ENCODE data around the gene NOCT.

The NOCT gene

DNA sequence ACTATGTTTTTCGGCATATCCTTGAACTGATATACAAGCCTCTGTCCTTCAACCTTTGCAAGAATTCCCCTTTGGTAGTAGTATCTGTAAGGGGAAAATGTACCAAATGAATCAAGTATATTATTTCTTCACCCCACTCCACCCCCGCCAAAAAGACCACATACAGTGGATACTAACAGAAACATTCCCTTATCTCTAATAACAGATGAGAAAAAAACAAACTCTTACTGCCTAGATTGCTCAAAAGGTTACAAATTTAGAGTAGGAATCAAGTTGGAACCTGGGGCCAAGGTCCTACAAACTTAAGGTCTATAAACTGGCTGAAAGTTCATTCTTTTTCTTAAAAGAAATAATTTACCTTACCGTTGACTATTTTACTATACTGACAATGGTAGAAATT is 45.0 kb downstream of the NOCT start:
- Histone ChIP-seq H3K36me3 (ENCODE audit: control insufficient read depth, insufficient read depth, low read length) (peaks cover 7% of the 10 kb centered on the region), H3K27me3 (replicated peaks; ENCODE audit: control insufficient read depth, insufficient read depth, low read length) (no peaks in the 10 kb centered on the region), H3K4me3 (replicated peaks; ENCODE audit: low read depth, low read length) (no peak overlapping the region)
- TF ChIP-seq, protein P1, sequence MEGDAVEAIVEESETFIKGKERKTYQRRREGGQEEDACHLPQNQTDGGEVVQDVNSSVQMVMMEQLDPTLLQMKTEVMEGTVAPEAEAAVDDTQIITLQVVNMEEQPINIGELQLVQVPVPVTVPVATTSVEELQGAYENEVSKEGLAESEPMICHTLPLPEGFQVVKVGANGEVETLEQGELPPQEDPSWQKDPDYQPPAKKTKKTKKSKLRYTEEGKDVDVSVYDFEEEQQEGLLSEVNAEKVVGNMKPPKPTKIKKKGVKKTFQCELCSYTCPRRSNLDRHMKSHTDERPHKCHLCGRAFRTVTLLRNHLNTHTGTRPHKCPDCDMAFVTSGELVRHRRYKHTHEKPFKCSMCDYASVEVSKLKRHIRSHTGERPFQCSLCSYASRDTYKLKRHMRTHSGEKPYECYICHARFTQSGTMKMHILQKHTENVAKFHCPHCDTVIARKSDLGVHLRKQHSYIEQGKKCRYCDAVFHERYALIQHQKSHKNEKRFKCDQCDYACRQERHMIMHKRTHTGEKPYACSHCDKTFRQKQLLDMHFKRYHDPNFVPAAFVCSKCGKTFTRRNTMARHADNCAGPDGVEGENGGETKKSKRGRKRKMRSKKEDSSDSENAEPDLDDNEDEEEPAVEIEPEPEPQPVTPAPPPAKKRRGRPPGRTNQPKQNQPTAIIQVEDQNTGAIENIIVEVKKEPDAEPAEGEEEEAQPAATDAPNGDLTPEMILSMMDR (IDR thresholded peaks at IDR 0.05; ENCODE audit: insufficient read depth, low read length, poor library complexity, severe bottlenecking), result no peak
- no peak for DNase-seq (ENCODE audit: extremely low read depth, insufficient read length)

DNA sequence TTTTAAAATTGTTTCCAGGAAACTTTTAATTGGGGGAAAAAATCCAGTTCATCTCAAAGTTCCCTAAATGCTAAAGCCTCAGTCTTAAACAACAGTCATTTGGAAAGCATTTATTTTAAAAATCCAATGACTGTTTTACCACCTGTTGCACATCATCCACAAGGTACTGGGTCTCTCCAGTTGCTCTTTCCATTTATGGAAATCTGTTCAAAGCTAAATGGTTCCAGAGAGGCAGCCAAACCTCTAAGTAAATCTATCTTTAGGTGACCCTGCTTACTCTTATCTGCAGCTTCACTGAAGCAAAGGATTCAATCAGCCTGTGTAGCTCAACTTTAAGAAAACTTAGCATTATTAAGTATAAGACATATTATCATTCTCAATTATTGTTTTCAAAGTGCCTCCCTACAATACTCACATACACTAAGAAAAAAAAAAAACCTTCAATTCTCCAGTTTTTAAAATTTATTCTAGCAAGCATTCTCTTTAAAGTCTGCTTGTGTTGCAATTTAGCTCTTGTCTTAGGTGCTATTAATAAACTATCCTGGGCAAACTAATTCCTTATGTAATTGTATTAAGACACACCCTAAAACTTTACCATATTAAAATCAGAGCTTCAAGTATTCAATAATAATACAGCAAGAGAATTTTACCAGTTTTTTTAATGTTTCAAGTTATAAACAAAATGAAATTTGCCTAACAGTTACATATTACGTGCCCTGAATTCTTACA is 60.6 kb downstream of the NOCT start:
- TF ChIP-seq, protein P1 (IDR thresholded peaks at IDR 0.05; ENCODE audit: insufficient read depth, low read length, poor library complexity, severe bottlenecking), result no peak
- DNase-seq (ENCODE audit: extremely low read depth, insufficient read length), result no peak
- Histone ChIP-seq H3K36me3 (ENCODE audit: control insufficient read depth, insufficient read depth, low read length) (no peaks in the 10 kb centered on the region; the same call in 1 of the 2 replicates), H3K27me3 (replicated peaks; ENCODE audit: control insufficient read depth, insufficient read depth, low read length) (no peaks in the 10 kb centered on the region), H3K4me3 (replicated peaks; ENCODE audit: low read depth, low read length) (no peak overlapping the region)

DNA sequence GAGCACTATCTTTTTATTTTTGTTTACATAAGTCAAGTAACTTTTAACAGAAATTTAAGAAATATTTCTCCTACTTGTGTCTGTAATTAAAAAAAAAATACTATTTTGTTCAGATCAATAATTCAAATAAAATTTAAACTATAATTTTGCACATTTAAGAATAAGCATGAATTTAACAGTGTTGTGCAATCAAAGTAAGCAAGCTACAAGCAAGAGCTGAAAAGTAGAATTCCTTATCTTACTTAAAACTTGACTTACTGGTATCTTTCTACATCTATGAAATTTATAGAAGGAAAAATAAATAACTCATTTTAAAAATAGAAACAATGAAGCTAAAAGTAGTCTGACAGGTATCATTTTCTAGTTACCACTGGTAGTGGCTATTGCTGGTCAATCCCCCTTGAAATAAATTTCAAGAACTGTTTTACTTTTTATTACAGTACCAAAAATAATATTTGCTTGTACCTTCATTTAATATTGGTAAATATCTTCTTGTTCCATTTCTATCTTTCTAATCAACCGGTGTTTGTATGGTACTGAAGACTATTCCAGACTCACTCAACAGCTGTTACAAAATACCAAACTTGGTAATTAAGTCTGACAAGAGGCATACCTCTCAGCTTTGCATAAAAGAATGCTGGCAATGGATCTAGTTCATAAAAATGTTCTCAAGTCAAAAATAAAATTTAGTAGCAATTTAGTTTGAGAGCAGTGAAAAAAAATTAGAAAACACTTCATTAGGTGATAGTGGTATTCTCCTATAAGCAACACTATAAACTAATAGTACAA is 62.2 kb downstream of the NOCT start:
- DNase-seq (ENCODE audit: extremely low read depth, insufficient read length), result no peak
- no peak overlapping the region for H3K4me3 ChIP-seq (replicated peaks; ENCODE audit: low read depth, low read length)
- H3K36me3 ChIP-seq (ENCODE audit: control insufficient read depth, insufficient read depth, low read length), result no peaks in the 10 kb centered on the region
- H3K27me3 ChIP-seq (replicated peaks; ENCODE audit: control insufficient read depth, insufficient read depth, low read length), result no peaks in the 10 kb centered on the region
- TF ChIP-seq, protein P1 (IDR thresholded peaks at IDR 0.05; ENCODE audit: insufficient read depth, low read length, poor library complexity, severe bottlenecking), result no peak

DNA sequence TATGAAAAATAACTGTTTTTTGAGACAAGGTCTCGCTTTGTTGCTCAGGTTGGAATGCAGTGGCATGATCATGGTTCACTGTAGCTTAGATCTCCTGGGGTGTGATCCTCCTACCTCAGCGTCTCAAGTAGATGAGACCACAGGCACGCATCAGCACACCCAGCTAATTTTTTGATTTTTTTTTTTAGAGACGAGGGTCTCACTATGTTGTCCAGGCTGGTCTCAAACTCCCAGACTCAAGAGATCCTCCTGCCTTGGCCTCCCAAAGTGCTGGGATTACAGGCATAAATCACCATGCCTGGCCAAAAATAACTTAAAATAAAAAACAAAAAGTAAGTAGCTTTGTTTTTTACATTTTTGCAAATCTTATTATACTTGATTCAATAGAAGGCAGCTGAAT is 63.3 kb downstream of the NOCT start:
- Histone ChIP-seq H3K27me3 (replicated peaks; ENCODE audit: control insufficient read depth, insufficient read depth, low read length) (no peaks in the 10 kb centered on the region), H3K36me3 (ENCODE audit: control insufficient read depth, insufficient read depth, low read length) (no peaks in the 10 kb centered on the region), H3K4me3 (replicated peaks; ENCODE audit: low read depth, low read length) (no peak overlapping the region)
- no peak for DNase-seq (ENCODE audit: extremely low read depth, insufficient read length)
- TF ChIP-seq, protein P1 (IDR thresholded peaks at IDR 0.05; ENCODE audit: insufficient read depth, low read length, poor library complexity, severe bottlenecking), result no peak

DNA sequence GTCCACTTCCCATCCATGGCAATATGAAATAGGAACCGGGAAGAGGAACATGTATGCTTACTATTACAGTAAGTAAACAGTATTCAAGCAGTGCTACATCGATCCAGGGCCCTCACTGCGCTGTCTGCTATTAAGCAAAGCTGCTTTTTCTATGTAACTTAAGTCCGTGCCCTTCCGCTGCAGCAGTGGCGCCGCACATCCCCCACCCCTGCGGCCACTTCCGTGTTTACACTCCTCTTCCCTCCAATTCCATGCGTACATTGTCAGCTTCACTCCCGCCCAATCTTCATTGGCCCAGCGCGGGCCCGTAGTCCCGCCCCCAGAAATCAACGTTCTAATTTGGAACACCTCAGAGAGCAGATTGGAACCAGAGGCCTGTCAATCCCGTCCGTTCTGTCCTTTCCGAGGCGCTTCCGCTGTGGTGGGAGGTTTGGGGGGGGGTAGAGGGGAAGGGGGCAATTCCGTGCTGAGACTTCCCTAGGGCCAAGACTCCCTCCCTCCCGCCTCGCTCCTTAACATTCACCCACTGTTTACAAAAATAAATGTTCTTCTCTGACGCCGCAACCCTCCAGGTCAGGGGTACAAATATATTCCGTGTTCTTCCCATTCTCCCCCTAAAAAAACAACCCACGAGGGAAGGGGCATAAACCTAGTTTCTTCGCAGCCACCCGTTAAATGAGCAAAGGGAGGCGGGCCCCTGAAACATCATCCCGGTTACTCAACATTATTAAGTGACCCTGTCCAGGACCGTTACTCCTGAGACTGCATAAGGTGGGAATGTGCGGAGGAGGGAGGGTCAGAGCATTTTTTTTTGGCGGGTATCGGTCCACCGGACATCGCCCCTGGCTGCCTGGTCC is 67.4 kb downstream of the NOCT start:
- Histone ChIP-seq H3K4me3 (replicated peaks; ENCODE audit: low read depth, low read length) (peak overlapping the region; percentile 96), H3K36me3 (ENCODE audit: control insufficient read depth, insufficient read depth, low read length) (no peaks in the 10 kb centered on the region), H3K27me3 (replicated peaks; ENCODE audit: control insufficient read depth, insufficient read depth, low read length) (no peaks in the 10 kb centered on the region)
- TF ChIP-seq, protein P1 (IDR thresholded peaks at IDR 0.05; ENCODE audit: insufficient read depth, low read length, poor library complexity, severe bottlenecking), result no peak
- peak; percentile 97 for DNase-seq (ENCODE audit: extremely low read depth, insufficient read length)

Data from GM06990 (cell line).